RPMI8226 (cell line): Measurements from ENCODE around the gene NT5DC1.

Experiments
- DNase-seq: peaks from one replicate; pipeline ENCODE4 v3.0.0-alpha.2; 2015

The NT5DC1 gene

DNA sequence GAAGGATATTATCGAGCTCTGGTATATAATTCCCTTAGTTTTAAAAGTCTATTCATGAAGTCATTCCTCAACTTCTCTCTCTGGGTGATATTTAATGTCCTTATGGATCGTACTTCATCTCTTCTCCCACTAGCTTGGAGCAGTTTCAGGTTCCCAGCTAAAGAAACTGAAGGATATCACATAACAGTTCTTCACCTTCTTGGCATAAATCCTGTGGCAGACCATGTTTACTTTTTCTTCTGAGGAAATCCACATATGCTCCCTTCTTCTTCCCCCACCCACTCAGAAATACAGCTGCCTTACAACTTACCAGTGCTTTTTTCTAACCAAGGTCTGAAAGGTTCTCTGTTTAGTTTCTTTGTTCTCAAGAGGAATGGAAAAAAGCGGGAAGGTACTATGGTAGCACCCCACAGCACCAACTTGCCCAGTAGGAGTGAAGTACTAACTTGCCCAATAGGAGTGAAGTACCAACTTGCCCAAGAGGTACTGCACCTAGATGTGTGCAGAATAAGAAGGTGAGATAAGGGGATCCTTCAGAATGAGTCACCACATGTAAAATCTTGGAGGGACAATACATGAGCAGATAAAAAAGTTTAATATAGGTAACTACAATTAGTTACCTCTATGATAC is 100.1 kb downstream of the NT5DC1 start:
- DNase-seq = no peak

DNA sequence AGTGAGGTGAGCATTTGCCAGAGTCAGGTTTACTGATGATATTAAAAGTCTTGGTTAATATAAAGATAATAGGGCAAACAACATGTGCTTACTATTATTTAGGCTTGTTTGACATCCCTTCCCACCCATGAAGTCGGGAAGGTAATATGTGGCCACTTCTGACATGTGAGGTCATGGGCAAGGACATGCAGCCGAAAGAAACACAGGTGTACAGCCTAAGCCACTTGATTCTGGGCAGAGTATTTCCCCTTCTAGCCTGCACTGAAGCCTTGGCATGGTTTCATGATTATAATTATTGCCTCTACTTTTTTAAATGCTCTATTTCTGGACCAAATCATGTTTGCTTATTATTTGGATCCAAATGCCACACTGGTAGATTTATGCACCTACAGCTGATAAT is 100.9 kb downstream of the NT5DC1 start:
- no peak for DNase-seq

GRCh38 chr6:116205281-116205680 is 104.6 kb downstream of the NT5DC1 start:
- DNase-seq = no peak

DNA sequence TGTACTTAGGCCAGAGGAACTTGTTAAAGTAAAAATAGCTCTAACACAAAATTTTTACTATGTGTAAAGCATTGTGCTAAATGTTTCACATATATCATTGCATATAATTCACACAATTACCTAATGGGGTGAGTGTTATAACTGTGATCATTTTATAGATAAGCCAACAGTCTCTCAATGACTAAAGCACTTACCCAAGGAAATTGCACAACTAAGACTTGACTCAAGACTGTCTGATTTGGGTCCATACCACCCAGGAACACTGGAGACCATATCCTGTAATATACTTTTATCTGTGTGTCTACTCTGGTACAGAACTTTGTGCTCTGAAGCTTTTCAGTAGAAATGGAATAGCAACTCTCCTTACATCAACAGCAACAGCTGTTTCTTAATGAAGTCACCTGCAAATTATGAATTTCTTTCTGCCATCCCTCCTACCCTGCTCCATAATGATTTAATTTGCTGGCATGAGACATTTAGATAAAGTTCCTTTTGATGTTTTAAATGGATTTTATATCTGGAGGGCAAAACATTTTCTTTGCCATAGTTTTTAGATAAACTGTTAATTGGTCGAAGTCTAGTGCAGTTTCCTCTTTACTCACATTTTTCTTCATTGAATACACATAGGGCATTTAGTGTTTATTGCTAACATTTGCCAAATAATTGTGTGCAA is 105.7 kb downstream of the NT5DC1 start:
- no peak for DNase-seq

- no peak for DNase-seq
Measured at GRCh38 chr6:116208056-116208785, 107.6 kb downstream of the NT5DC1 start.

DNA sequence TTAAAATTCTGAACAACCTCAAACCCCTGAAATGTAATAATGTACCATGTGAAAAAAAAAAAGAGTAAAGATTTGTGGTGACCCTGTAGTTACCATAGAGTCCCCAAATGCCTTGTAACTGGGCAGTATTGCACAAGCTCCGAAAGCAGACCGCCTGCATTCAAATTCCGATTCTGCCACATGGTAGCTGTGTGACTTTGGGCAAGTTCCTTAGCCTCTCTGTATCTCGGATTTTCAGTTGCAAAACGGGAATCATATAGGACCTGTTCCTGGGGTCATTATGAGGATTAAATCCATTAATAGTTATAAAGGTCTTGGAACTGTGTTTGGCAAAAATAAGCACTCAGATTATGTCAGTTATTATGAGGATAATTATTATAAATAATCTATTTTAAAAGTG is 109.7 kb downstream of the NT5DC1 start:
- DNase-seq = no peak

GRCh38 chr6:116210750-116211425 is 110.2 kb downstream of the NT5DC1 start:
- DNase-seq = no peak

DNA sequence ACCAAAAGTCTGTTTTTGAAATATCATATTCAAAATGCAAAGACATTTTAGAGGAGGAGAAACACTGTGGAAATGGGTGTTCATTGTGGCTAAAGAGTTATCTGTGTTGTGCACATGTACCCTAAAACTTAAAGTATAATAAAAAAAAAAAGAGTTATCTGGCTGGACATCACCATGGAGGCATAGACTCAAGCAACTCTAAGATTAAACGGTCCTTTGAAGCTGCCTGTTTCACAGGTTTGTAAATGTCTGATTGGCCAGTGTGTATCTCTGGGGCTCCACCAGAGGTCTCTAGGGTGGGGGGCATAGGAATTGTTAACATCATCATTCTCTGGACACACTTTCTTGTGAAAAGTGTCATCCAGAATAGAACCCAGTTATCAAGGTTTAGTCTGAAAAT is 114.0 kb downstream of the NT5DC1 start:
- DNase-seq = no peak

GRCh38 chr6:116215414-116215813 is 114.8 kb downstream of the NT5DC1 start:
- no peak for DNase-seq

DNA sequence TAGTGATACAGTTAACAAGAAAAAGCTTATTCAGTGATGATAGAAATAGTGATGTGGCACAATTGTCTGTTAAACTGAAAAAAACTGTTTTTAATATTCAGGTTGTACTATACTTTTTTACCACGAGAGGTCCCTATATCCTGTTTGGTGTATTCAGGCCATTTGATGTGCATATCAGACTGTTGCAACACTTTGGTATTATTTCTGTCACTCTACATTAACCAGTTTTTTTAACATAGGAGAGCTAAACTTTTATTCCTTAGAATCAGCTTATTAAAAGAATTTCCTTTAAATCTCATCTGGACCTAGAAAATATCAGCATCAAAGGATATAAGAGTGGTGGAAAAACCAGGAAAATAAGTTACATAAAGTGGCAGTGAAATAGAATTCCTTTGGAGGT is 116.4 kb downstream of the NT5DC1 start:
- DNase-seq = peak; percentile 11

DNA sequence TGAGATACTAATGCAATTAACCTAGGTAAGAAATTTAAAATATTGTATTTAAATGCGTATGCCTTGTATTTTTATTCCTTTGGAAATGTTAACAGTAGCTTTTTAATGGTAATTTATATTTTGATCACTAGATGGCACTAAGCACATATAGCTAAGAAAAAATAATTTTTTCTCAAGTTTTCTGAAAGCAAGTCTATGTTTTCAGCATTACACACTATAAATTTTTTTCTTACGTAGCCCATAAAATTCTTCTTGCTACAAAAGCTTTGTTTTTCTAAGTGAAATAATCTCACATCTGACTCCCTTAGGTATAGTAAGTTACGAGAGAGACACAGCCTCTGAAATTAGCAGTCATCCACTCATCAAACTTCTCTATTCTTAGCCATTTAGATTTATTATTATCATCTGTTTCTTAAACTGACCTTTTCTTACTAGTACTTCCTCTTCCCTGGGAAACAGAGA is 117.5 kb downstream of the NT5DC1 start:
- DNase-seq = no peak

- no peak for DNase-seq
Measured at GRCh38 chr6:116218866-116219265, 118.2 kb downstream of the NT5DC1 start.

GRCh38 chr6:116221067-116221466 is 120.4 kb downstream of the NT5DC1 start:
- DNase-seq = no peak

- DNase-seq = no peak
Measured at GRCh38 chr6:116221911-116222310, 121.3 kb downstream of the NT5DC1 start.

GRCh38 chr6:116223355-116223754 is 122.7 kb downstream of the NT5DC1 start:
- no peak for DNase-seq

DNA sequence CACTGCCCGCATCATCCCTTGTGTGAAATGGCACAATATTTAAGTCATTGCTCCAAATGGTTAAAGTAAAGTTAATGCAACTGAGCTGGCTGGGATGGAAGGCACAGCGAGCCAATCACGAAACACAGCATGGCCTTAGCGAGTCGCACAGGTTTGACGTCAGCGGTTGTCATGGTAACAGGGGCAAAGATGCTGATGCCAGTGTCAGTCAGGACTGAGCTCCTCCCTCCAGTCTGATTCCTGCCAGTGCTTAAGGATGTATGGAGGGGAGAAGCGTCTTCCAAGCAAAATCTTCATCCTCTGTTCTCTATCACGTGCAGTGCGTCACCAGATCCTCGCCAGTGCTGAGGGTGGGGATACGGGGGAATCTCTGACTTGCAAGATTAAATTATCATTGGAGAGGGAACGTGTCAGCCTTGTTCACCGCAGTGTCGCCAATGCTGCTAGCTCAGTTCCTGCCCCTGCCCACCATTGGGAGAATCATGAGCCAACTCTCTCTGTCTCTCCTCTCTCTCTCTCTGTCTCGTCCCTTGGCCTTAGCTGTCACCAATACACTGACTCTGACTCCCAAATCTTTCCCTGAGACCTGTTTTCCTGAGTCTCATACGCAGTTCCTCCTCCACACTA is 128.7 kb downstream of the NT5DC1 start:
- no peak for DNase-seq

DNA sequence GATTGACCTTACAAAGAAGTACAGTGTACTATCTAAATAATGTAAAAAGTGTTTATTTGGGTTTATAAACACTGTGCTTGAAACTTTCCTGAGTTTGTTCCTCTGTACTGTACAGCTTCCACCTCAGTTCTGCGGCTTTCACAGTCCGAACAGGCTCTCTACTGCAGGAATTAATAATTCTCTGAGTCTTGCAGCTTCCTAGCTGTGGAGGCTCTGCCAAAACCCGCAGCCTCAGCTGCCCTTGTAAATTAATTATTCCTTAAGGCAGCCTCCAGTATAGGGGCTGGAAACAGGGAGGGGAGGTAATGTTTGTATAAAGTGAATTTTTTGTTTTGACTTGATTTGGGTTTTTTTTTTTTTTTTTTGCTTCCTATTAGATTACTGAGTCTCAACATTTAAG is 134.0 kb downstream of the NT5DC1 start:
- no peak for DNase-seq

DNA sequence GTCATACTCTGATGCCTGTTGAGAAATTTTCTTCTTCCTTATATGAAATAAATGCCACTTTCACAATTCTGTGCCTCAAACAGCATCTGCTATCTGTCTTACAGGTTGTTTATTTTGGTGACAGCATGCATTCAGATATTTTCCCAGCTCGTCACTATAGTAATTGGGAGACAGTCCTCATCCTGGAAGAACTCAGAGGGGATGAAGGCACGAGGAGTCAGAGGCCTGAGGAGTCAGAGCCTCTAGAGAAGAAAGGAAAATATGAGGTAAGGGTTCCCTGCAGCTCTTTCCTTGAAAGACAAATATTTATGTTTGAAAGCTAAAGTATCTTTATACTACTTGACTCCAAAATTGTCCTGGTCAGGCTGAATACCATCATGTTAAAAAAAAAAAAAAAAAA is 137.4 kb downstream of the NT5DC1 start:
- no peak for DNase-seq

DNA sequence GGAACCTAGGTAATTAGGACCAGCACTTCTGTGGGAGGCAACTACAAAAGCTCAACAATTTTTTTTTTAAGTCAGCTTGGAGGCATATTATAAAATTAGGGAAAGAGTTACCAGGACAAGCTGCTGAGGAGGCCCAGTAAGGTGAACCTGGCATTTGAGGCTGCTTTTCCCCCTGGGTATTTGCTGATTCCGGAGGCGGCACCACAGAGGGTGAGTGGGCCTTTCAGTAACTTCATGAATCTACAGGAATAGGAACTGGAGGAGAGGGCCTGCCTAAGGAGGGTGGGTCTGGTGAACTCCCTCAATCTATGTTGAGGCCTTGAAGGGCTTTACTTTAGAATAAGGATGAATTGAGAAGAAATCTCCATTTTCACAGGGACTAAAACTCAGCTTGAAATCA is 138.6 kb downstream of the NT5DC1 start:
- DNase-seq = no peak

- DNase-seq = no peak
Measured at GRCh38 chr6:116239856-116240255, 139.2 kb downstream of the NT5DC1 start.

- no peak for DNase-seq
Measured at GRCh38 chr6:116244284-116244683, 143.6 kb downstream of the NT5DC1 start.

- DNase-seq = no peak
Measured at GRCh38 chr6:116246089-116246488, 145.4 kb downstream of the NT5DC1 start.

DNA sequence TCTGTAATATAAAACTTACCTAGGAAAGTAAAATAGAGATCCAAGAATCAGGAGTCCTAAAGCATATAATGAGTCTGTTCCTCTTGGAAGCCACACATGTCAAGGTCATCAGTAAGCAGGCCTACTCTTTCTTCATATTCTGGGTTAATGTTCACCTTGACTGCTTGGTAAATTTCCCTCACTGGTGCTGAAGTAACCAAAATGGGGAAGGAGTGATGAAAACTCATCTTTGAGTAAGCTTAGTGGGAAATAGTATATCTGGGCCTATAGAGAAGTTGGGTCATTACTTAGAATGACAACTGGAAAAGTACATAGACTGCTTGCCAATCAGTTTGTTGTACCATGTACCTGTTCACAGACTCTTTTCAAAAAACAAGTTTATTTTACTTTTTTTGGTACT is 146.6 kb downstream of the NT5DC1 start:
- DNase-seq = no peak
